RCC 7860 (cell line): ENCODE data around the gene NAGPA.

Experiments used
- DNase-seq: peaks from one replicate; pipeline ENCODE4 v3.0.0-alpha.2; 2015; ENCODE audit warnings: low spot score
- FAIRE-seq: peaks from 2 replicates; lab custom pipeline; 2012; peaks lifted over from hg19 to GRCh38; lab: Jason Lieb, UNC

Gene NAGPA

DNA sequence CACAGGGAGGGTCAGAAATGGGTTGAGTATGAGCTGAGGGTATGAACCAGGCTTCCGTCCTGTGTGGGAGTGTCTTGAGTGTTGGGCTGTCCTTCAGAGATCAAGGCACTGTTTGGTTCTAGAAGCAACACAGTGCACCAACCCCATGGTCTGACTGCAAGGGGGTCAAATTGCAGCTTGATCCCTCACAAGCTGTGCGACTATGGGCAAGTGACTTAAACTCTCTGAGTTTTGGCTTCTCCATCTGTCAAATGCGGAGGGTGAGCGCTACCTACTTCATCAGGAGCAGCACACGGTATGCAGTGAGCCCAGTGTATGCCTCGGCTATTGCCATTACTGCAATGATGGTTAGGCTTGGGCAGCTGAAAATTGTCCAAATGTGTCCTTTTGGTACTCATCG is 54.6 kb downstream of the NAGPA start:
- FAIRE-seq (no peak), DNase-seq (no peak)

DNA sequence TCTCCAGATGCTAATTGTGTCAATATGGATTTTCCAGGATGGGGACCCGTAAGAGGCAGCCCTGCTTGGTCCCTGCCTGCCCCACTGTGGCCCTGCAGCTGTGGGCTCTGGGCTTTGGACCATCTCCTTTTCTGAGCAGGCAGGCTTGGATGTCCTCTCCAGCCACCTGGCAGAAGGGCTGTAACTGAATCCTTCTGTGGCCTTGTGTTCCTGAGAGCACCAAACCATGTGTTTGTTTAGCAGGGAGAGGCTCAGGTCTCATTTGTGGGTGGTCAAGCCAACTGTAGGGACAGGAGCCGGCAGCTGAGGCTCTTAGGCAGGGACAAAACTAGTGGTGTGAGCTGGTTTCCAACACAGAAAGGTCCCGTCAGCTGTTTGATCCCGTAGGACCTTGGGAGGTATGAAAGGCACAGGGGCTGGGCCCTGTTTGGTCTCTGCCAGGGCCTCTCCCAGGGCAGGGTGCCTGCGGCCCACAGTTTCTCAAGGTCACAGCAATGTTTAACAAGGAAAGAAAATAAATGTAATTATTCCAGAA is 57.1 kb downstream of the NAGPA start:
- DNase-seq: no peak
- FAIRE-seq: no peak

DNA sequence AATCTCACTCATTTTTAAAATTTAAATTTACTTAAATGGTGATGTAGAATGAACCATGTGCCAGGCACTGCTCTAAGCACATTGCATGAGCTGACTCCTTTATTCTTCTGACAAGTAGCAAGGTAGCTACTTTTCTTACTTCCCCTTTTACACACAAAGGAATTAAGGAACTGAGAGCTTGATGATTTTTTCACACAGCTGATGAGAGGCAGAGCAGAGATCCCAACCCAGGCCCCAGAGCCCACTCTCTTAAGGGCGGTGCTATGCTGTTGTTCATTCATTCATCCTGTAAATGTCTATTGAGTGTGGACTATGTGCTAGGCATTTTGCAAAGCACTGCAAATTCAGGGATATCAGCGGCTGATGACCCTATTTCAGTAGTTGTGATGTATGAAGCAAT is 57.7 kb downstream of the NAGPA start:
- no peak for DNase-seq

More for the DNA sequence above, 57.7 kb downstream of the NAGPA start:
- FAIRE-seq: no peak
